A673 (cell line): ENCODE measurements around the gene SLC22A25.

Experiments used
- CTCF ChIP-seq: fragments of 300-800, 200-600 bp; sonication (generic); conservative IDR thresholded peaks from 2 replicates; pipeline ENCODE4 v1.5.1; 2017; ENCODE audit warnings: low read depth, mild to moderate bottlenecking, antibody characterized with exemption, low read length, moderate library complexity, mixed read lengths
- EZH2 ChIP-seq: fragments of 200-600 bp; sonication (generic); IDR thresholded peaks from 2 replicates; pipeline ENCODE4 v1.6.1; 2017; ENCODE audit warnings: borderline replicate concordance, low read depth, mild to moderate bottlenecking, mixed read lengths, antibody characterized with exemption, low read length; ENCODE audit not compliant: poor library complexity, severe bottlenecking

GRCh38 chr11:63290285-63290684 lies 46.9 kb upstream of the SLC22A25 start:
- TF ChIP-seq CTCF (no peak), EZH2 (no peak)
